Mesothelial cell of epicardium (in vitro differentiated cells): ENCODE results near the gene FBXW12. TPM values are rescaled to one million over a fixed set of nuclear protein-coding genes. Genes with fewer than 3 reads are reported as not detected.

Experiments
- DNase-seq, 2 experiments: peaks; one replicate each; pipeline ENCODE4 v3.0.0; 2021; ENCODE audit warnings: low spot score in 2 of 2; ENCODE audit not compliant: unreplicated experiment in 2 of 2
- H3K27ac Mint-ChIP-seq: 2 replicates; pipeline ENCODE4 v1.8.0; 2021; ENCODE audit warnings: mixed read lengths
- H3K27me3 Mint-ChIP-seq: 2 replicates; pipeline ENCODE4 v1.8.0; 2021; ENCODE audit warnings: low read depth, mixed read lengths
- H3K36me3 Mint-ChIP-seq: 2 replicates; pipeline ENCODE4 v1.8.0; 2021; ENCODE audit warnings: mixed read lengths
- H3K4me1 Mint-ChIP-seq: 2 replicates; pipeline ENCODE4 v1.8.0; 2021; ENCODE audit warnings: mixed read lengths
- H3K4me3 Mint-ChIP-seq: 2 replicates; pipeline ENCODE4 v1.8.0; 2021; ENCODE audit warnings: mild to moderate bottlenecking, moderate library complexity, mixed read lengths
- H3K9me3 Mint-ChIP-seq: 2 replicates; pipeline ENCODE4 v1.8.0; 2021; ENCODE audit warnings: mixed read lengths
- CTCF ChIP-seq: fragments of 200-600 bp; sonication (generic); IDR thresholded peaks from one replicate; pipeline ENCODE4 v1.5.0; 2021; ENCODE audit warnings: antibody characterized with exemption; ENCODE audit not compliant: unreplicated experiment
- total RNA-seq: library from RNA; stranded (reverse); gene quantifications from 3 replicates; pipeline ENCODE4 v1.2.1, GENCODE V29; 2021

Gene FBXW12
- total RNA-seq, 1 donor from 2014 or later: 0.47 TPM

- H3K36me3 Mint-ChIP-seq: no peaks in the 10 kb centered on the region
- peaks cover 18% of the 10 kb centered on the region for H3K9me3 Mint-ChIP-seq
- no peak for TF ChIP-seq CTCF
- H3K27ac Mint-ChIP-seq: no peak overlapping the region
- H3K4me3 Mint-ChIP-seq: no peak overlapping the region
- H3K27me3 Mint-ChIP-seq: peaks cover 23% of the 10 kb centered on the region
- H3K4me1 Mint-ChIP-seq: no peaks in the 10 kb centered on the region
- no peak for DNase-seq
These were observed 16.9 kb downstream of the FBXW12 start for GRCh38 chr3:48388966-48389365.

GRCh38 chr3:48394391-48394790 lies 22.4 kb downstream of the FBXW12 start:
- no peak overlapping the region for H3K27ac Mint-ChIP-seq
- peaks cover 5% of the 10 kb centered on the region for H3K9me3 Mint-ChIP-seq
- no peaks in the 10 kb centered on the region for H3K36me3 Mint-ChIP-seq
- no peaks in the 10 kb centered on the region for H3K4me1 Mint-ChIP-seq
- H3K4me3 Mint-ChIP-seq: no peak overlapping the region
- TF ChIP-seq CTCF: no peak
- peaks cover 24% of the 10 kb centered on the region for H3K27me3 Mint-ChIP-seq
- no peak for DNase-seq

GRCh38 chr3:48395714-48396113 lies 23.7 kb downstream of the FBXW12 start:
- H3K4me1 Mint-ChIP-seq: no peaks in the 10 kb centered on the region
- peaks cover 1% of the 10 kb centered on the region for H3K36me3 Mint-ChIP-seq
- TF ChIP-seq CTCF: no peak
- peaks cover 5% of the 10 kb centered on the region for H3K9me3 Mint-ChIP-seq
- DNase-seq: no peak
- H3K4me3 Mint-ChIP-seq: no peak overlapping the region
- peaks cover 23% of the 10 kb centered on the region for H3K27me3 Mint-ChIP-seq
- no peak overlapping the region for H3K27ac Mint-ChIP-seq

GRCh38 chr3:48397767-48398681 lies 26.0 kb downstream of the FBXW12 start:
- no peak for DNase-seq
- Mint-ChIP-seq H3K27me3 (peaks cover 13% of the 10 kb centered on the region), H3K27ac (no peak overlapping the region), H3K9me3 (no peaks in the 10 kb centered on the region), H3K36me3 (peaks cover 5% of the 10 kb centered on the region), H3K4me1 (no peaks in the 10 kb centered on the region), H3K4me3 (no peak overlapping the region)
- no peak for TF ChIP-seq CTCF

- Mint-ChIP-seq H3K4me1 (no peaks in the 10 kb centered on the region), H3K27ac (no peak overlapping the region), H3K36me3 (peaks cover 6% of the 10 kb centered on the region), H3K9me3 (no peaks in the 10 kb centered on the region), H3K4me3 (no peak overlapping the region), H3K27me3 (peaks cover 11% of the 10 kb centered on the region)
- no peak for TF ChIP-seq CTCF
- peak in 1 of 2 experiments; percentile 36 for DNase-seq
These were observed 26.8 kb downstream of the FBXW12 start for GRCh38 chr3:48398701-48399386.
